Fibroblast of lung (primary cell): ENCODE results near the gene ZNF445.

Source experiments
- CTCF ChIP-seq, 2 donors: IDR thresholded peaks in 1 of 2; conservative IDR thresholded peaks in 1 of 2; 1 replicate in 1 of 2; 2 replicates in 1 of 2; pipeline ENCODE4 v1.5.1; 2011 to 2012; ENCODE audit warnings: low read length in 2 of 2, control low read depth in 1 of 2, inconsistent platforms in 1 of 2, low read depth in 1 of 2, mild to moderate bottlenecking in 1 of 2
- EZH2 ChIP-seq: IDR thresholded peaks from 2 replicates; pipeline ENCODE4 v1.5.1; 2012; ENCODE audit warnings: low read length, control low read depth, mild to moderate bottlenecking; ENCODE audit errors: missing control alignments

- TF ChIP-seq CTCF (conservative IDR thresholded peaks at IDR 0.05 in 1 of 2, IDR thresholded peaks at IDR 0.05 in 1 of 2; ENCODE audit: low read depth in 1 of 2, low read length in 2 of 2) (no peak), EZH2 (no peak)
Observed at GRCh38 chr3:44518782-44519156, 41.3 kb upstream of the ZNF445 start.
